Measurements from ENCODE around the gene ATXN7L3.
A peak's percentile ranks its signal among the peaks of the same experiment; 100 is the strongest.

ATXN7L3 gene

DNA sequence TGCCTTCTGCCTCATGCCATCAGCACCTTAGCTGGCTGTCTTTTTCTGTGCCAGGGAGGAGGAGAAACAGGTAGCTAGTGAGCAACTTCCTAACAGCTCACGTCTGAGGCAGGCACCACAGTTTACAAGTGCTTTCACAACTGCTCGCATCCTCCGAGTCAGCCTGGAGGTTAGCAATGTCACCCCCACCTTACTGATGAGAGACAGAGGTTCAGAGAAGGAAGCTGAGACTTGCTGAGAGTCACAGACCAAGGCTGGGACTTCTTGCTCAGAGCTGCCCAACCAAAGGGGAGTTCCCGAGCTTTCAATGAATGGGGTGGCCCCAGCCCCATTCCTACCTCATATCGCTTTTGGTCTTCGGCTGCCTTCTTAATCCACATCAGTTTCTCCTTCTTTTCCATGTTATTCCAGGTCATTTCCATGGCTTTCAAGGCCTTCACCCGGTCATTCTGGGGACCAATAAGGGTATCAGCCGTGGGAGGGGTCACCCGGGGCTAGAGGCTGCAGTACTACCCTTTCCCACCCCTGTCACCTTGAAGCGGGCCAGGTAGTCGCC lies 10.2 kb upstream of the ATXN7L3 start:
- Histone ChIP-seq H3K27me3 (ENCODE audit: control insufficient read depth, insufficient read depth, low read length) (no peaks in the 10 kb centered on the region), H3K4me1 (ENCODE audit: control insufficient read depth, insufficient read depth, low read length) (peaks cover 12% of the 10 kb centered on the region), H3K36me3 (ENCODE audit: control insufficient read depth, insufficient read depth, low read length) (peaks cover 73% of the 10 kb centered on the region), H3K4me3 (ENCODE audit: low read depth, low read length) (no peak overlapping the region), H3K9me3 (ENCODE audit: control insufficient read depth, insufficient read depth, low read depth, low read length) (no peaks in the 10 kb centered on the region), H3K9ac (ENCODE audit: low read length) (no peak overlapping the region), H3K27ac (ENCODE audit: low read depth, low read length) (no peak overlapping the region)

GRCh38 chr17:44207743-44208142 lies 8.1 kb upstream of the ATXN7L3 start:
- Histone ChIP-seq H3K9me3 (ENCODE audit: control insufficient read depth, insufficient read depth, low read depth, low read length) (no peaks in the 10 kb centered on the region), H3K9ac (ENCODE audit: low read length) (no peak overlapping the region), H3K27me3 (ENCODE audit: control insufficient read depth, insufficient read depth, low read length) (no peaks in the 10 kb centered on the region), H3K27ac (ENCODE audit: low read depth, low read length) (no peak overlapping the region), H3K4me1 (ENCODE audit: control insufficient read depth, insufficient read depth, low read length) (peaks cover 19% of the 10 kb centered on the region), H3K4me3 (ENCODE audit: low read depth, low read length) (no peak overlapping the region), H3K36me3 (ENCODE audit: control insufficient read depth, insufficient read depth, low read length) (peaks cover 53% of the 10 kb centered on the region)

DNA sequence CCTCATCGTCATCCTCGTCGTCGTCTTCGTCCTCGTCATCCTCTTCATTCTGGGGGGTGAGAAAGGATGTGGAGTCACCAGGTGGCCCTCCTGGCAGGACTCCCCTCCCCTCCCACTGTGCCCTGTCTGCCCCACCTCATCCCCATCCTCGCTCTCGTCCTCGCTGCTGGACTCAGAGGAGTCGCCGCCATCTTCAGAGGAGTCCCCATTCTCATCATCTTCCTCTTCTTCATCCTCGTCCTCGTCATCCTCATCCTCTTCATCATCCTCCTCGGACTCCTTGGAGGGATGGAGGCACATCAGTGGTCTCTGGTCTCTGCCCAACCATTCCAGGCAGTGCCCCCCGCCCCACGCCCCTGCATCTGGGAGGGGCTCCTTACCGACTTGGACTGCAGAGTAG lies 7.6 kb upstream of the ATXN7L3 start:
- Histone ChIP-seq H3K4me1 (ENCODE audit: control insufficient read depth, insufficient read depth, low read length) (peaks cover 19% of the 10 kb centered on the region), H3K36me3 (ENCODE audit: control insufficient read depth, insufficient read depth, low read length) (peaks cover 49% of the 10 kb centered on the region), H3K9ac (ENCODE audit: low read length) (no peak overlapping the region), H3K9me3 (ENCODE audit: control insufficient read depth, insufficient read depth, low read depth, low read length) (no peaks in the 10 kb centered on the region), H3K4me3 (ENCODE audit: low read depth, low read length) (no peak overlapping the region), H3K27ac (ENCODE audit: low read depth, low read length) (no peak overlapping the region), H3K27me3 (ENCODE audit: control insufficient read depth, insufficient read depth, low read length) (no peaks in the 10 kb centered on the region)

DNA sequence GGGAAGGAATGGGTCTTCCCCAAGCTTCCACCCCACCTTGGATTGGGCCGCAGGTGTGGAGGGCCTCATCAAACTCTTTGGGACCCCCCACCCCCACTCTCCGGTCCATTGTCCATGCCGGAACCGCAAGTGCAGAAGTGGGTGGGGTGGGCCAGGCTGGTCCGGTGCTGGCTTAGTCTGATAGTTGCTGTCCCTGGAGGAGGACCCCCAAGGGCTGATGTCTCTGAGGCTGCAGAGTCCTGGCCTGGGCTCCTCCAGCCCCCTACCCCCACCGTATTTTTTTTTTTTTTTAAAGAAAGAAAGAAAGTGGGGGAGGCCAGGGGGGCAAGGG lies 7.1 kb upstream of the ATXN7L3 start:
- peaks cover 19% of the 10 kb centered on the region for H3K4me1 ChIP-seq (ENCODE audit: control insufficient read depth, insufficient read depth, low read length)
- H3K9ac ChIP-seq (ENCODE audit: low read length): no peak overlapping the region
- H3K27me3 ChIP-seq (ENCODE audit: control insufficient read depth, insufficient read depth, low read length): no peaks in the 10 kb centered on the region
- H3K9me3 ChIP-seq (ENCODE audit: control insufficient read depth, insufficient read depth, low read depth, low read length): no peaks in the 10 kb centered on the region
- H3K27ac ChIP-seq (ENCODE audit: low read depth, low read length): no peak overlapping the region
- peaks cover 46% of the 10 kb centered on the region for H3K36me3 ChIP-seq (ENCODE audit: control insufficient read depth, insufficient read depth, low read length)
- no peak overlapping the region for H3K4me3 ChIP-seq (ENCODE audit: low read depth, low read length)

- no peaks in the 10 kb centered on the region for H3K27me3 ChIP-seq (ENCODE audit: control insufficient read depth, insufficient read depth, low read length)
- H3K9ac ChIP-seq (ENCODE audit: low read length): no peak overlapping the region
- H3K27ac ChIP-seq (ENCODE audit: low read depth, low read length): no peak overlapping the region
- H3K9me3 ChIP-seq (ENCODE audit: control insufficient read depth, insufficient read depth, low read depth, low read length): no peaks in the 10 kb centered on the region
- no peak overlapping the region for H3K4me3 ChIP-seq (ENCODE audit: low read depth, low read length)
- peaks cover 14% of the 10 kb centered on the region for H3K4me1 ChIP-seq (ENCODE audit: control insufficient read depth, insufficient read depth, low read length)
- H3K36me3 ChIP-seq (ENCODE audit: control insufficient read depth, insufficient read depth, low read length): peaks cover 40% of the 10 kb centered on the region
These were observed 6.5 kb upstream of the ATXN7L3 start for GRCh38 chr17:44205962-44206824.

- H3K4me3 ChIP-seq (ENCODE audit: low read depth, low read length): no peak overlapping the region
- peaks cover 11% of the 10 kb centered on the region for H3K4me1 ChIP-seq (ENCODE audit: control insufficient read depth, insufficient read depth, low read length)
- H3K9me3 ChIP-seq (ENCODE audit: control insufficient read depth, insufficient read depth, low read depth, low read length): no peaks in the 10 kb centered on the region
- H3K36me3 ChIP-seq (ENCODE audit: control insufficient read depth, insufficient read depth, low read length): peaks cover 28% of the 10 kb centered on the region
- H3K9ac ChIP-seq (ENCODE audit: low read length): no peak overlapping the region
- no peaks in the 10 kb centered on the region for H3K27me3 ChIP-seq (ENCODE audit: control insufficient read depth, insufficient read depth, low read length)
- H3K27ac ChIP-seq (ENCODE audit: low read depth, low read length): no peak overlapping the region
These were observed 4.8 kb upstream of the ATXN7L3 start for GRCh38 chr17:44204441-44204882.

GRCh38 chr17:44203731-44204440 lies 4.2 kb upstream of the ATXN7L3 start:
- Histone ChIP-seq H3K9ac (ENCODE audit: low read length) (no peak overlapping the region), H3K27me3 (ENCODE audit: control insufficient read depth, insufficient read depth, low read length) (no peaks in the 10 kb centered on the region), H3K4me1 (ENCODE audit: control insufficient read depth, insufficient read depth, low read length) (peaks cover 11% of the 10 kb centered on the region), H3K4me3 (ENCODE audit: low read depth, low read length) (no peak overlapping the region), H3K9me3 (ENCODE audit: control insufficient read depth, insufficient read depth, low read depth, low read length) (no peaks in the 10 kb centered on the region), H3K36me3 (ENCODE audit: control insufficient read depth, insufficient read depth, low read length) (peaks cover 22% of the 10 kb centered on the region), H3K27ac (ENCODE audit: low read depth, low read length) (no peak overlapping the region)

DNA sequence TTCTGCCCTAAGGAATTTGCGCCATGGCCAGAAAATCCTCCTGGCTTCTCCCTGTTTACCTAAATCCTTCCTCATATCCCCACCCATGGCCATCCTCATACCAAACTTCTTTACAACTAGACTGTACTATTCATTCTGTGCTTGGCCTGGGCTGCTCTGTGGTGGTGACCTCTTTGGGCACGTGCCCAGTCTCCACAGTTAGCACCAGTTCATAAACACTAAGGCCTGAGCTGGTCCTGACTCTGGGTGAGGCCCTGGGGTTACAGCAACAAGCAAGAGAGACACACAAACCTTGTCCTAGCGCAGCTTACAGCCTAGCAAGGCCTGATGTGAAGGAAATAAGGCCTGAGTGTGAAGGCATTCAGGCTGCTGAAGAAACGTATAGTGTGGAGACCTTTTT lies 3.1 kb upstream of the ATXN7L3 start:
- Histone ChIP-seq H3K9ac (ENCODE audit: low read length) (no peak overlapping the region), H3K36me3 (ENCODE audit: control insufficient read depth, insufficient read depth, low read length) (peaks cover 12% of the 10 kb centered on the region), H3K27me3 (ENCODE audit: control insufficient read depth, insufficient read depth, low read length) (no peaks in the 10 kb centered on the region), H3K27ac (ENCODE audit: low read depth, low read length) (no peak overlapping the region), H3K9me3 (ENCODE audit: control insufficient read depth, insufficient read depth, low read depth, low read length) (no peaks in the 10 kb centered on the region), H3K4me1 (ENCODE audit: control insufficient read depth, insufficient read depth, low read length) (peaks cover 19% of the 10 kb centered on the region), H3K4me3 (ENCODE audit: low read depth, low read length) (no peak overlapping the region)

GRCh38 chr17:44200478-44201155 lies 933 bp upstream of the ATXN7L3 start:
- Histone ChIP-seq H3K4me3 (ENCODE audit: low read depth, low read length) (peak overlapping the region; percentile 70), H3K36me3 (ENCODE audit: control insufficient read depth, insufficient read depth, low read length) (peaks cover 20% of the 10 kb centered on the region), H3K27me3 (ENCODE audit: control insufficient read depth, insufficient read depth, low read length) (no peaks in the 10 kb centered on the region), H3K9me3 (ENCODE audit: control insufficient read depth, insufficient read depth, low read depth, low read length) (no peaks in the 10 kb centered on the region), H3K4me1 (ENCODE audit: control insufficient read depth, insufficient read depth, low read length) (peaks cover 21% of the 10 kb centered on the region), H3K9ac (ENCODE audit: low read length) (peak overlapping the region; percentile 88), H3K27ac (ENCODE audit: low read depth, low read length) (peak overlapping the region; percentile 47; the same call in 1 of the 2 replicates)

DNA sequence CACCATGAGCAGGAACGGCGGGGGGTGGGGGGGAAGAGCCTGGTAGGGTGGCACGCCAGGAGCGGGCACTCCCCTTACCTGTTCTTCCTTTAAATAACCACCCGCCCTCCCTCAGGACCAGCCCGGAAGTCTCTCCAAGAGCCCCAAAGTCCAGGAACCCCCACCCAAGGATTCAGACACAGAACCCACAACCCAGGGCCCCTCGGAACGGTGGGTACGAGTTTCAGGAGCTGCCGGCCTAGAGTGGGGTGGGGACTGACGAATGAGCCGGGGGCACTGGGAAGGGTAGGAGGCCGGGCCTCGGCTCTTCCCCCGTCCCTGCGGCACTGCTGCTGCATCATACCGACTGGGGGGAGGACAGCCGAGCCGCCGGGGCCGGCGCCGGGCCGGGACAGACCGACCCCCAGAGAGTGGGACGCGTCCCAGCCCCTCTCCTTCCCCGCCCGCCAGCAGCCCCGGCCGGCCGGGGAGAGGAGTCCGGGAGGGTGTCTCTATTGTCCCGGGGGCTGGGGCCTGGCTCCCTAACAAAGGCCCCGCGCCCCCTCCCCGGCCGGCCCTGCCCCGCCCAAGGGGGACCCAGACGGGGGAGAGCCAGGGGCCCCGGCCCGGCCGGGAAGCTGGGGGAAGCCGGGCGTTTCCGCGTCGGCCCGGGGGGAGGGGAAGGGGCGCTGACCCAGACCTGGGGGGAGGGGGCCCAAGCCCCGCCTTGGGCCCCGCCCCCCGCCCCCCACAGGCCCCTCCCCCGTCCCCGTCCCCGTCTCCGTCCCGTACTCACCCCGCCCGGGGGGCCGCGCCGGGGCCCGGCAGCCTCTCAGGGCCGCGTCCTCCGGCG lies 747 bp downstream of the ATXN7L3 start:
- Histone ChIP-seq H3K9me3 (ENCODE audit: control insufficient read depth, insufficient read depth, low read depth, low read length) (no peaks in the 10 kb centered on the region), H3K4me3 (ENCODE audit: low read depth, low read length) (peak overlapping the region; percentile 89), H3K9ac (ENCODE audit: low read length) (peak overlapping the region; percentile 89), H3K27ac (ENCODE audit: low read depth, low read length) (peak overlapping the region; percentile 84), H3K4me1 (ENCODE audit: control insufficient read depth, insufficient read depth, low read length) (peaks cover 17% of the 10 kb centered on the region), H3K36me3 (ENCODE audit: control insufficient read depth, insufficient read depth, low read length) (peaks cover 37% of the 10 kb centered on the region), H3K27me3 (ENCODE audit: control insufficient read depth, insufficient read depth, low read length) (no peaks in the 10 kb centered on the region)

Measured in HUES6 (cell line).